Thyroid gland (tissue), 4 donors: ENCODE measurements around the gene MLYCD. TPM values are rescaled to one million over a fixed set of nuclear protein-coding genes. Genes with fewer than 3 reads are reported as not detected.

Experiments
- DNase-seq, 2 donors: peaks; one replicate each; pipeline ENCODE4 v3.0.0-alpha.2; 2019
- H3K27ac ChIP-seq, 3 donors: fragments of 200-600 bp; sonication (generic); 1 replicate in 2 of 3; 2 replicates in 1 of 3; pipeline ENCODE4 v1.5.1; 2016 to 2019; ENCODE audit warnings: mild to moderate bottlenecking in 1 of 3, moderate library complexity in 1 of 3
- H3K27me3 ChIP-seq: fragments of 200-600 bp; sonication (generic); one replicate; pipeline ENCODE4 v1.5.1; 2019
- H3K36me3 ChIP-seq, 2 donors: fragments of 200-600 bp; sonication (generic); one replicate each; pipeline ENCODE4 v1.5.1; 2016 to 2019
- H3K4me1 ChIP-seq, 2 donors: fragments of 200-600 bp; sonication (generic); one replicate each; pipeline ENCODE4 v1.5.1; 2017 to 2019
- H3K4me3 ChIP-seq, 3 donors: fragments of 200-600 bp; sonication (generic); replicated peaks in 1 of 3; 1 replicate in 2 of 3; 2 replicates in 1 of 3; pipeline ENCODE4 v1.5.1; 2016; ENCODE audit warnings: mild to moderate bottlenecking in 1 of 3
- H3K9me3 ChIP-seq: fragments of 200-600 bp; sonication (generic); one replicate; pipeline ENCODE4 v1.5.1; 2017
- CTCF ChIP-seq, 6 experiments: fragments of 200-600 bp in 3 of 6; fragments of 450-650 bp in 3 of 6; sonication (generic) in 3 of 6; IDR thresholded peaks; one replicate each; pipeline ENCODE4 v1.5.1; 2016 to 2019; ENCODE audit warnings: antibody characterized with exemption in 6 of 6, mild to moderate bottlenecking in 2 of 6, inconsistent platforms in 1 of 6, moderate library complexity in 1 of 6
- POLR2A ChIP-seq, 2 donors: fragments of 450-650 bp; IDR thresholded peaks; one replicate each; pipeline ENCODE4 v1.6.1; 2017; ENCODE audit warnings: antibody characterized with exemption in 2 of 2, mild to moderate bottlenecking in 2 of 2, moderate library complexity in 1 of 2
- WGBS, 2 donors: methylation state at CpG; one replicate each; pipeline ENCODE4 v1.1.5; 2017; 5-methylcytosine and 5-hydroxymethylcytosine counted together
- intact Hi-C: fragments of 100-400 bp; cut with DNase I; formaldehyde crosslinking; loops from one replicate; pipeline ENCODE4 v1.15.1; 2023
- total RNA-seq, 4 donors: library from RNA; depleted of rRNA; stranded (reverse); fragments of >200 nt; gene quantifications; one replicate each; pipeline ENCODE4 v1.2.3, GENCODE V29; 2016

The MLYCD gene
- total RNA-seq, 4 donors from 2014 or later, result 9.9 to 22.0 (median 12.0) TPM

GRCh38 chr16:83942074-83942473 is 43.2 kb downstream of the MLYCD start:
- no peaks in the 10 kb centered on the region for H3K4me1 ChIP-seq
- H3K27me3 ChIP-seq, result no peaks in the 10 kb centered on the region
- no peak overlapping the region for H3K27ac ChIP-seq
- H3K9me3 ChIP-seq, result no peaks in the 10 kb centered on the region
- TF ChIP-seq POLR2A (IDR thresholded peaks at IDR 0.05), result no peak
- TF ChIP-seq CTCF (IDR thresholded peaks at IDR 0.05), result no peak
- intact Hi-C loops, result no loop called here
- H3K36me3 ChIP-seq, result no peaks in the 10 kb centered on the region
- WGBS, 2 donors, result 82 to 92% methylated on average over 9 to 14 of the region's 14 CpGs
- no peak overlapping the region for H3K4me3 ChIP-seq
- DNase-seq, result no peak

GRCh38 chr16:83942815-83943515 is 44.0 kb downstream of the MLYCD start:
- 63 to 64% methylated on average over 9 of the region's 11 CpGs for WGBS, 2 donors
- H3K9me3 ChIP-seq, result no peaks in the 10 kb centered on the region
- H3K27ac ChIP-seq, result no peak overlapping the region
- intact Hi-C loops, result no loop called here
- H3K27me3 ChIP-seq, result no peaks in the 10 kb centered on the region
- H3K36me3 ChIP-seq, result no peaks in the 10 kb centered on the region
- TF ChIP-seq POLR2A (IDR thresholded peaks at IDR 0.05) (no peak), CTCF (IDR thresholded peaks at IDR 0.05) (no peak)
- H3K4me3 ChIP-seq, result no peak overlapping the region
- no peaks in the 10 kb centered on the region for H3K4me1 ChIP-seq
- no peak for DNase-seq

- Histone ChIP-seq H3K27ac (no peak overlapping the region), H3K36me3 (no peaks in the 10 kb centered on the region), H3K27me3 (no peaks in the 10 kb centered on the region), H3K4me1 (peaks cover 2 to 4% of the 10 kb centered on the region in 2 donors), H3K4me3 (no peak overlapping the region), H3K9me3 (no peaks in the 10 kb centered on the region)
- no peak for DNase-seq
- intact Hi-C loops, result no loop called here
- TF ChIP-seq POLR2A (IDR thresholded peaks at IDR 0.05) (no peak), CTCF (IDR thresholded peaks at IDR 0.05) (no peak)
- 84 to 90% methylated on average over 6 to 10 of the region's 10 CpGs for WGBS, 2 donors
Observed at GRCh38 chr16:83943516-83944050, 44.7 kb downstream of the MLYCD start.

GRCh38 chr16:83945587-83945986 is 46.7 kb downstream of the MLYCD start:
- DNase-seq, result no peak
- Histone ChIP-seq H3K9me3 (no peaks in the 10 kb centered on the region), H3K4me3 (no peak overlapping the region), H3K27me3 (no peaks in the 10 kb centered on the region), H3K27ac (no peak overlapping the region), H3K4me1 (peaks cover 4 to 10% of the 10 kb centered on the region in 2 donors), H3K36me3 (no peaks in the 10 kb centered on the region)
- intact Hi-C loops, result no loop called here
- WGBS, 2 donors, result 90% methylated on average over 10 of the region's 10 CpGs
- no peak for TF ChIP-seq POLR2A (IDR thresholded peaks at IDR 0.05)
- no peak for TF ChIP-seq CTCF (IDR thresholded peaks at IDR 0.05)

- no peaks in the 10 kb centered on the region for H3K9me3 ChIP-seq
- peaks cover 4 to 10% of the 10 kb centered on the region in 2 donors for H3K4me1 ChIP-seq
- H3K27me3 ChIP-seq, result no peaks in the 10 kb centered on the region
- no peak overlapping the region for H3K27ac ChIP-seq
- intact Hi-C loops, result no loop called here
- no peak overlapping the region for H3K4me3 ChIP-seq
- TF ChIP-seq CTCF (IDR thresholded peaks at IDR 0.05) (no peak), POLR2A (IDR thresholded peaks at IDR 0.05) (no peak)
- 81 to 88% methylated on average over 14 to 19 of the region's 24 CpGs for WGBS, 2 donors
- no peaks in the 10 kb centered on the region for H3K36me3 ChIP-seq
- no peak for DNase-seq
Observed at GRCh38 chr16:83946154-83946780, 47.4 kb downstream of the MLYCD start.
